ENCODE data around the gene CNTLN. TPM values are rescaled to one million over a fixed set of nuclear protein-coding genes. Genes with fewer than 3 reads are reported as not detected.

CNTLN gene
- total RNA-seq, 1 donor from 2014 or later = 7.8 TPM

GRCh38 chr9:17481565-17481964 is 346.7 kb downstream of the CNTLN start:
- no peaks in the 10 kb centered on the region for H3K4me1 Mint-ChIP-seq (ENCODE audit: low read depth)
- no peak overlapping the region for H3K27ac Mint-ChIP-seq (ENCODE audit: unreplicated experiment)
- no peaks in the 10 kb centered on the region for H3K9me3 Mint-ChIP-seq (ENCODE audit: low read depth)
- TF ChIP-seq, protein P1, sequence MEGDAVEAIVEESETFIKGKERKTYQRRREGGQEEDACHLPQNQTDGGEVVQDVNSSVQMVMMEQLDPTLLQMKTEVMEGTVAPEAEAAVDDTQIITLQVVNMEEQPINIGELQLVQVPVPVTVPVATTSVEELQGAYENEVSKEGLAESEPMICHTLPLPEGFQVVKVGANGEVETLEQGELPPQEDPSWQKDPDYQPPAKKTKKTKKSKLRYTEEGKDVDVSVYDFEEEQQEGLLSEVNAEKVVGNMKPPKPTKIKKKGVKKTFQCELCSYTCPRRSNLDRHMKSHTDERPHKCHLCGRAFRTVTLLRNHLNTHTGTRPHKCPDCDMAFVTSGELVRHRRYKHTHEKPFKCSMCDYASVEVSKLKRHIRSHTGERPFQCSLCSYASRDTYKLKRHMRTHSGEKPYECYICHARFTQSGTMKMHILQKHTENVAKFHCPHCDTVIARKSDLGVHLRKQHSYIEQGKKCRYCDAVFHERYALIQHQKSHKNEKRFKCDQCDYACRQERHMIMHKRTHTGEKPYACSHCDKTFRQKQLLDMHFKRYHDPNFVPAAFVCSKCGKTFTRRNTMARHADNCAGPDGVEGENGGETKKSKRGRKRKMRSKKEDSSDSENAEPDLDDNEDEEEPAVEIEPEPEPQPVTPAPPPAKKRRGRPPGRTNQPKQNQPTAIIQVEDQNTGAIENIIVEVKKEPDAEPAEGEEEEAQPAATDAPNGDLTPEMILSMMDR (IDR thresholded peaks at IDR 0.05) = no peak
- peaks cover 5% of the 10 kb centered on the region for H3K36me3 Mint-ChIP-seq (ENCODE audit: low read depth)
- H3K4me3 Mint-ChIP-seq (ENCODE audit: unreplicated experiment) = no peak overlapping the region
- peak; percentile 49 for DNase-seq (ENCODE audit: low spot score)
- no peaks in the 10 kb centered on the region for H3K27me3 Mint-ChIP-seq (ENCODE audit: low read depth)

GRCh38 chr9:17484906-17485305 is 350.1 kb downstream of the CNTLN start:
- H3K4me1 Mint-ChIP-seq (ENCODE audit: low read depth) = no peaks in the 10 kb centered on the region
- no peak for DNase-seq (ENCODE audit: low spot score)

GRCh38 chr9:17486396-17486795 is 351.6 kb downstream of the CNTLN start:
- TF ChIP-seq, protein P1 (IDR thresholded peaks at IDR 0.05) = no peak
- no peaks in the 10 kb centered on the region for H3K9me3 Mint-ChIP-seq (ENCODE audit: low read depth)
- DNase-seq (ENCODE audit: low spot score) = no peak
- H3K27me3 Mint-ChIP-seq (ENCODE audit: low read depth) = no peaks in the 10 kb centered on the region
- no peak overlapping the region for H3K4me3 Mint-ChIP-seq (ENCODE audit: unreplicated experiment)
- no peak overlapping the region for H3K27ac Mint-ChIP-seq (ENCODE audit: unreplicated experiment)
- peaks cover 3% of the 10 kb centered on the region for H3K36me3 Mint-ChIP-seq (ENCODE audit: low read depth)
- H3K4me1 Mint-ChIP-seq (ENCODE audit: low read depth) = no peaks in the 10 kb centered on the region

More at GRCh38 chr9:17484906-17485305, 350.1 kb downstream of the CNTLN start:
- Mint-ChIP-seq H3K27me3 (ENCODE audit: low read depth) (no peaks in the 10 kb centered on the region), H3K9me3 (ENCODE audit: low read depth) (no peaks in the 10 kb centered on the region), H3K36me3 (ENCODE audit: low read depth) (peaks cover 3% of the 10 kb centered on the region), H3K27ac (ENCODE audit: unreplicated experiment) (no peak overlapping the region), H3K4me3 (ENCODE audit: unreplicated experiment) (no peak overlapping the region)
- TF ChIP-seq, protein P1 (IDR thresholded peaks at IDR 0.05) = no peak

- no peaks in the 10 kb centered on the region for H3K4me1 Mint-ChIP-seq (ENCODE audit: low read depth)
- DNase-seq (ENCODE audit: low spot score) = no peak
- TF ChIP-seq, protein P1 (IDR thresholded peaks at IDR 0.05) = no peak
- no peaks in the 10 kb centered on the region for H3K27me3 Mint-ChIP-seq (ENCODE audit: low read depth)
- no peak overlapping the region for H3K4me3 Mint-ChIP-seq (ENCODE audit: unreplicated experiment)
- H3K36me3 Mint-ChIP-seq (ENCODE audit: low read depth) = peaks cover 3% of the 10 kb centered on the region
- H3K27ac Mint-ChIP-seq (ENCODE audit: unreplicated experiment) = no peak overlapping the region
- no peaks in the 10 kb centered on the region for H3K9me3 Mint-ChIP-seq (ENCODE audit: low read depth)
These were observed 352.6 kb downstream of the CNTLN start for GRCh38 chr9:17487467-17487866.

- peaks cover 3% of the 10 kb centered on the region for H3K36me3 Mint-ChIP-seq (ENCODE audit: low read depth)
- no peak overlapping the region for H3K27ac Mint-ChIP-seq (ENCODE audit: unreplicated experiment)
- no peak for DNase-seq (ENCODE audit: low spot score)
- no peak overlapping the region for H3K4me3 Mint-ChIP-seq (ENCODE audit: unreplicated experiment)
- TF ChIP-seq, protein P1 (IDR thresholded peaks at IDR 0.05) = no peak
- H3K9me3 Mint-ChIP-seq (ENCODE audit: low read depth) = no peaks in the 10 kb centered on the region
- no peaks in the 10 kb centered on the region for H3K27me3 Mint-ChIP-seq (ENCODE audit: low read depth)
- no peaks in the 10 kb centered on the region for H3K4me1 Mint-ChIP-seq (ENCODE audit: low read depth)
These were observed 353.8 kb downstream of the CNTLN start for GRCh38 chr9:17488662-17489061.
